NCI-H187 (cell line): Measurements from ENCODE around the gene PHB1.
"Not testable (repeated sequence)": the region's sequence is repeated elsewhere in the genome, so short reads cannot be mapped to it uniquely, and the experiment has no call there.

Source experiments
- DNase-seq, 2 experiments: peaks; one replicate each; lab custom pipeline; 2025; lab: John Stamatoyannopoulos, UW

The PHB1 gene

GRCh38 chr17:49378311-49378710 is 36.4 kb downstream of the PHB1 start:
- DNase-seq: no peak

- no peak for DNase-seq
Measured at GRCh38 chr17:49375544-49375943, 39.1 kb downstream of the PHB1 start.

GRCh38 chr17:49373115-49373514 is 41.6 kb downstream of the PHB1 start:
- DNase-seq: no peak

DNA sequence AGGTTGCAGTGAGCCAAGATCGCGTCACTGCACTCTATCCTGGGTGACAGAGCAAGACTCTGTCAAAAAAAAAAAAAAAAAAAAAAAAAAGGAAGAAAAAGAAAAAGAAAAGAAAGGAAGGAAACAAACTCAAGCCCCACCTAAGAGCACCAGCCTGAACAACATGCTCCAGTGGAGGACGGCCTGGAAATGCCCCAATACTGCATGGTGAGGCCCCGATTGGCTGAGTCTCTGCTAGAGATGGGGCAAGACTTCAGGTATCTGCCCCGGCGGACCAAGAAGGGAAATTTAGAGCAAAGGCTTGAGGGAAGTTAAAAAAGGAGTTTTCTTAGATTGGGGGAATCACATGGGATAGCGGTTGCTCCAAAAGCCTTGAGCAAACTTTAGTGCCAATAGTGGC is 42.3 kb downstream of the PHB1 start:
- no peak for DNase-seq

GRCh38 chr17:49370971-49371834 is 43.5 kb downstream of the PHB1 start:
- DNase-seq: no peak

GRCh38 chr17:49369760-49370159 is 44.9 kb downstream of the PHB1 start:
- DNase-seq: no peak

DNA sequence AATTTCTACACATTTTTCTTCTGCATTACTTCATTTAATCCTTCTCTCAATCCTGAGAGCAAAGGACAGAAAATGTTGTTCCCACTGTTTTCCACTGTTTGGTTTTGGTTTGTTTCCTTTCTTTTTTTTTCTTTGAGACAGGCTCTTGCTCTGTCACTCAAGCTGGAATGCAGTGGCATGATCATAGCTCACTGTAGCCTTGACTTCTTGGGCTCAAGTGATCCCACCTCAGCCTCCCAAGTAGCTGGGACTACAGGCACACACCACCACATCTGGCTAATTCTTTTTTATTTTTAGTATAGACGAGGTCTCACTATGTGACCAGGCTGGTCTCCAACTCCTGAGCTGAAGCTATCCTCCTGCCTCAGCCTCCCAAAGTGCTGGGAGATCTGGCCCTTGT is 45.6 kb downstream of the PHB1 start:
- DNase-seq: no peak

- peak; percentile 15 to 60 for DNase-seq
Measured at GRCh38 chr17:49365667-49366066, 49.0 kb downstream of the PHB1 start.

GRCh38 chr17:49365126-49365525 is 49.6 kb downstream of the PHB1 start:
- DNase-seq: not testable (repeated sequence)

DNA sequence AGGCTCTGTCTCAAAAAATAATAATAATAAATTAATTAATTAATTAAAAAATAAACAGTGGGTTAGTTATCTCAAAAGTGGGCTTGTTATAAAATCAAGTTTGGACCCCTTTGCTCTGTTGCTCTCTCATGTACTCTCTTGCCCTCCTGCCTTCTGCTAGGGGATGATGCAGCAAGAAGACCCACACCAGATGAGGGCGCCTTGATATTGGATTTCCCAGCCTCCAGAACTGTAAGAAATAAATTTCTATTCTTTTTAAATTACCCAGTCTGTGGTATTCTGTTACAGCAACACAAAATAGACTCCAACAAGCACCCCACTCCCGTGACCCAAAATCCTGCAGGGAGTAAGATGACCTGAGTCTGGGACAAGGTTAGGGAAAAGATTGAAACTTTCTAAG is 50.6 kb downstream of the PHB1 start:
- no peak for DNase-seq

DNA sequence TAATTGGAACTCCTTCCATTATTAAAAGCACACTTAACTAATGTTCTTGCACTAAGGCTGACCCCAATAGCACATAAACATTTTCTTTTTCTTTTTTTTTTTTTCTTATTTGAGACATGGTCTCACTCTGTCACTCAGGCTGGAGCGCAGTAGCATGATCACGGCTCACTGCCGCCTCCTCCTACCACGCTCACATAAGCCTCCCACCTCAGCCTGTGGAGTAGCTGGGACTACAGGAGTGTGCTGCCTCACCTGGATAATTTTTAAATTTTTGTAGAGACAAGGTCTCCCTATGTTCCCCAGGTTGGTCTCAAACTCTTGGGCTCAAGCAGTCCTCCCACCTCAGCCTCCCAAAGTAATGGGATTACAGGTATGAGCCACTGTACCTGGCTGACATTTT is 51.4 kb downstream of the PHB1 start:
- DNase-seq: no peak

GRCh38 chr17:49362723-49363117 is 52.0 kb downstream of the PHB1 start:
- DNase-seq: no peak

- peak; percentile 97 to 98 for DNase-seq
Measured at GRCh38 chr17:49361902-49362722, 52.6 kb downstream of the PHB1 start, which contains the start of gene ZNF652. ZNF652 (minus strand) TSS chr17:49362250; CDS start chr17:49317725, 44,525 bp downstream.

DNA sequence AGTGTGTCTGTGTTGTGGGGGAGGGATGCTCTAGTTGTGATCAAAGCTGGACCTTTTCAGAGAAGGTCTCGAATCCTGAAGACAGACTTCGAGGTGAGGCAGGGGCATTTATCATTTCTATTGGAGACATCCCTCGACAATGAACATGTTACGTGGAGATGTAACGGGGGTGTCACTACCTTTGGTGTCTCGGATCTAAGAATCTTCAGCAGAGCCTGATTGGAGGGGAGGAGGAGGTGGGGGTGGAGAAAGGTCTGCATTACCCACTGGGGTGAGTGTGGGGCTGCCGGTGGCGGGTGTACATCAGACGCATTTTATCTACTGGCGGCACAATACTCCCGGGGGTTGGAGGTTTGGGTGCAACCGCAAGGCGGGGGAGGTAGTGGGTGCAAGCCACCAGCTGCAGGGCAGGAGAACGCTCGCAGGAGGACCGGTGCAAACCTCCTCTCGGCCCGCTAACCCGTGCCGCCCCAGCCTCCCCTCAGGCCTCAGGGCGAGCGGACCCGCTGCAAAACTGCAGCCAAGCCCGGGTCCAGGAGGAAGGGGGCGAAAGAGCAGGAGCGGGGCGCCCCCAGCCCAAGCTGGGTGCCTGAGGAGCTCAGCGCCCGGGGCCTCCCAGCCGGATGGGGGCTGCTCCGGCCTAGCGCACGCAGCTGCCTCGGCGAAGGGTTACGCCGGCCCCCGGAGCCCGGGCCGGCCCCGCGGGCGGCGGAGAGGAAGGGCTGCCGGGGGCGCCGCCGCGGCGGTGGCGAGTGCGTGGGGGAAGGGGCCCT is 53.4 kb downstream of the PHB1 start:
- DNase-seq: peak; percentile 9 to 30

GRCh38 chr17:49360796-49361128 is 53.9 kb downstream of the PHB1 start:
- no peak for DNase-seq

GRCh38 chr17:49359990-49360795 is 54.5 kb downstream of the PHB1 start:
- DNase-seq: no peak

- no peak for DNase-seq
Measured at GRCh38 chr17:49358641-49359247, 55.9 kb downstream of the PHB1 start.

DNA sequence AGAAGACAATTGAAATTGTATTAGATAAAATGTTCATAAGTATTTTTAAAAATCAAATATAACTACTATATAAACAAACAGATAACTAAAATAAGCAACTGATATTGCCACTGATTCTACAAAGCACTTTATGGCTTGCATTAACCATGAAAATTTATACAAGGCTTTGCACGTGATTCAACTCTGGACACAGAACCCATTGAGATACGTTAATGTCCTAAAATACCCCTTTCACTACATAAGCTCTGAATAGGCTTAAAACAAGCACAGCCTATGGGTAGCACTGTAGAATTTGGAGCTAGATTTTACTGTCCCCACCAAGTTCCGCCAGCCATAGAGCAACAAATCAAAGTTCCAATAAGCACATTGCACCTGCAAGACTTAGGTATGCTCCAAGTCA is 57.2 kb downstream of the PHB1 start:
- no peak for DNase-seq

- no peak for DNase-seq
Measured at GRCh38 chr17:49356320-49356719, 58.4 kb downstream of the PHB1 start.
